CD4-positive, alpha-beta T cell treated with Interleukin-15 for 1 hour (primary cell): ENCODE measurements around the gene BLVRA.
"Not testable (repeated sequence)": the region's sequence is repeated elsewhere in the genome, so short reads cannot be mapped to it uniquely, and the experiment has no call there.

Experiments used
- DNase-seq: peaks from one replicate; pipeline ENCODE4 v3.0.0-alpha.2; 2020

The BLVRA gene, protein sequence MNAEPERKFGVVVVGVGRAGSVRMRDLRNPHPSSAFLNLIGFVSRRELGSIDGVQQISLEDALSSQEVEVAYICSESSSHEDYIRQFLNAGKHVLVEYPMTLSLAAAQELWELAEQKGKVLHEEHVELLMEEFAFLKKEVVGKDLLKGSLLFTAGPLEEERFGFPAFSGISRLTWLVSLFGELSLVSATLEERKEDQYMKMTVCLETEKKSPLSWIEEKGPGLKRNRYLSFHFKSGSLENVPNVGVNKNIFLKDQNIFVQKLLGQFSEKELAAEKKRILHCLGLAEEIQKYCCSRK

DNA sequence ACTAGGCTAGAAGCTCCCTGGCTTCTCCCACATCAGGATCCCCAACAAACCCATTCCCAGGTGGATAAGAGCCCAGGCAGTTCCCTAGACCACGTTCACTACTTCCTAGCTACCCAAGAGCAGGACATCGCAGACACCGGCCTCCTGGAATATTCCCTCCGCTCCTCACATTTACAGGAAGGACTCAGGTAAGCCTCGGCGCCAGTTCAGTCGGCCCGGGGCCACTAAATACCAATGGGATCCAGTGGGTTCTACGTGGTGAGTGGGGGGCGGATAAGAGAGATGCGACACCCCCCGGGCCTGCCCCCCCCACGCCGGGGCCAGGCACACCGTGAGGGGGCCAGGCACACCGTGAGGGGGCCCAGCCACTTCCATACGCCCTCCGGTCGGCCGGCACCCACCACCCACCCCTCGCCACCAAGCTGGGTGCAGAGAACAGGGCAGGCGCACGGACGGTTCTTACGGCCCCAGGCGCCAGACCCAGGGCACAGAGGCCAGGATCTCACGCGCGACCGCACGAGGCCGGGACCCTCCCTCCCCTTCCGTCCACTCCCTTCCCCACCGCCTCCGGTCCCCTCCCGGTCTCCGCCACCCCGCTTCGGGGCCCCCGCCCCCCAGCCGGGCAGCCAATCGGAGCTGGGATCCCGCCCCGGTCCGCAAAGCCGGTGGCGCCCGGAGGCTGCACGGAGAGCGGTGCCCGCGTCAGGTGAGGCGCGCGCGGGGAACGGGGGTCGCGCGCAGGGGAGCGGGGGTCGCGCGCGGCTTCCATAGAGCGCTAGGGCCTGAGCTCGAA, at the start of gene BLVRA:
TSS of gene BLVRA (plus strand) at position 652 of the 793 bp plus-strand sequence. CDS start 12,479 bp downstream, outside the sequence.
- peak; percentile 58 for DNase-seq

DNA sequence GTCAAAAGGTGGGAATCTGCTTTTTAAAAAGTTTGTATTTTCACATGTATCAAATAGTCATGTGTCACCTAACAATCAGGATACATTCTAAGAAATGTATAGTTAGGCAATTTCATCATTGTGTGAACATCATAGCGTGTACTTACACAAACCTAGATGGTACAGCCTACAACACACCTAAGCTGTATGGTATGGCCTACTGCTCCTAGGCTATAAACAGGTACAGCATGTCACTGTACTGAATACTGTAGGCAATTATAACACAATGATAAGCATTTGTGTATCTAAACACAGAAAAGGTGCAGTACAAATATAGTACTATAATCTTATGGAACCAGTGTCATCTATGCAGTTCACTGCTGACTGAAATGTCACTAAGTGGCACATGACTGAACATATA, 47.0 kb upstream of the BLVRA start:
- no peak for DNase-seq

DNA sequence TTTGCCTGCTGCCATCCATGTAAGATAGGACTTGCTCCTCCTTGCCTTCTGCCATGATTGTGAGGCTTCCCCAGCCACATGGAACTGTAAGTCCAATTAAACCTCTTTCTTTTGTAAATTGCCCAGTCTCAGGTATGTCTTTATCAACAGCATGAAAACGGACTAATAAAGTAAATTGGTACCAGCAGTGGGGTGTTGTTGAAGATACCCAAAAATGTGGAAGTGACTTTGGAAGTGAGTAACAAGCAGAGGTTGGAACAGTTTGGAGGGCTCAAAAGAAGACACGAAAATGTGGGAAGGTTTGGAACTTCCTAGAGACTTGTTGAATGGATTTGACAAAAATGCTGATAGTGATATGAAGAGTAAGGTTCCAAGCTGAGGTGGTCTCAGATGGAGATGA, 42.5 kb upstream of the BLVRA start:
- DNase-seq = not testable (repeated sequence)

DNA sequence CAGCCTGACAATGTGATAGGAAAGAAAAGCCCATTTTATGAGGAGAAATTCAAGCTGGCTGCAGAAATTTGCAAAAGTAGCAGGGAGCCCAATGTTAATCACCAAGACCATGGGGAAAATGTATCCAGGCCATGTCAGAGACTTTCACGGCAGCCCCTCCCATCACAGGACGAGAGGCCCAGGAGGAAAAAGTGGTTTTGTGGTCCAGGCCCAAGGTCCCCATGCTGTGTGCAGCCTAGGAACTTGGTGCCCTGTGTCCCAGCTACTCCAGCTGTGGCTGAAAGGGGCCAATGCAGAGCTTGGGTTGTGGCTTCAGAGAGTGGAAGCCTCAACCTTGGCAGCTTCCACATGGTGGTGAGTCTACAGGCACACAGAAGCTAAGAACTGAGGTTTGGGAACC, 41.9 kb upstream of the BLVRA start:
- DNase-seq = no peak

DNA sequence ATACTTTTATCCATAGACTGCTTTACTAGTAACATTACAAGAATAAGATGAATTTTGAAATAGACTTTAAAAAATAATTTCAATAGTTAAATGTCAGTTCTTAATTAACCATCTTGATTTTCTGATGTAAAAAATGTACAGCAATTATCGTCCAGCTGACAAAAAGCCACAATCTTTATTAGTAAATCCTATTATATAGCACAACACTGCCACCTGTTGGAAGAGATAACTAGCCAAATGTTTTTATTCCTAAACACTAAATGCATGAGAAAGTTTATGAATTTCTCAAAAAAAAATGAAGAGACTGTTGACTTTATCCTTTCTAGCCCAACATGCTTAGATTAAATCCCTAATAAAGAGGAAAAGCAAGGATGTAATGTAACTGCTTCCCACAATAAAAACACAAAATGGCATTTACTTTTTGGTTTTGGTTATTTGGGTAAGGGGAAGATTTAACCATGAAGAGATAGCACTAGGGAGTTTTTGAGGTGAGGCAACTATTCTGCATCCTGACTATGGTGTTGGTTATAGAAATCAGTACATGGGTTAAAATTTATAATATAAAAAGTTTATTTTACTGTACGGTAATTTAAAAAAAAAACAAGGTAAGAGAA, 37.2 kb upstream of the BLVRA start:
- DNase-seq = no peak

DNA sequence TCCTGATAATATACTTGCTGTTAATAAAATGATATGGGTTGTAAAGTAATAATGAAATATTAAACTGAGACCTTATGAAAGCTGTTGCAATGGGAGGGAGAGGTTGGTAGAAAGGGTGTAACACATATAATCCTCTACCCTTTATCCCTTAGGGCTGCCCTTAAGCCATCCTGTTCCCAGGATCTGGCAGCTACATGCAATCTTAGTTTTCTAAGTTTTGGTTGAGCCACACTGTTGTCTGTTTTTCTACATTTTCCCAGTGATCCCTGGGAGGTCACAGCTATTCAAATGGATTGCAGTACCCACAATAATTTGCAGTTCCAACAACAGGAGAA, 35.5 kb upstream of the BLVRA start:
- no peak for DNase-seq

DNA sequence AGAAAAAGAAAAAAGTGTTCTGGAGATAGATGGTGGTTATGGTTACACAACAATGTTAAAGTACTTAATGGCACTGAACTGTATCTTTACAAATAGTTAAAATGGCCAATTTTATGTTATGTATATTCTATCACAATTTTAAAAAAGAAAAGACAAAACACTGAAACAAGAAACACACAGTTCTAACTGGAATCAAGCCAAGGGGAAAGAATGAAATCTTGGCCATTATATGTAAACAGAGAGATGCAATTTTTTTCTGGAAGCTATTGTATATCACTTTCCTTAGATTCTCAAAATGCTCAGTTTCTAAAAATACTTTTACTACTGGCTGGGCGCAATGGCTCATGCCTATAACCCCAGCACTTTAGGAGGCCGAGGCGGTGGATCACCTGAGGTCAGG, 33.2 kb upstream of the BLVRA start:
- DNase-seq = no peak

DNA sequence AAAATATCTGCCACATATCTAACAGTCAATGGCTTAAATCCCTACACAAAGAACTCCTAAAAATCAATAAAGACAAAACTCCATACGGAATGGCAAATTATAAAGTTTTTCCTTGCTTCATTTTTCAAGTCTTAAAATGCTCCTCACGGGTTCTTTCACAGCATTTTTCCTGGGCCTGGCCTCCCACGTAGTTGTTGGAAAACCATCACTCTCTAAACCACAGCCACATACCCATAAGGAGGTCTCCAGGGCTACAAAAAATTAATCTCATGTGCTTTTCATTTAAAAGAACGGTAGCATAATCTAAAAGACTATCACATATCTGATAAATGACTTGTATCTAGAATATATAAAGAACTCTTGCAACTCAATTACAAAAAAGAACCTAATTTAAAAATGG, 32.0 kb upstream of the BLVRA start:
- DNase-seq = no peak

DNA sequence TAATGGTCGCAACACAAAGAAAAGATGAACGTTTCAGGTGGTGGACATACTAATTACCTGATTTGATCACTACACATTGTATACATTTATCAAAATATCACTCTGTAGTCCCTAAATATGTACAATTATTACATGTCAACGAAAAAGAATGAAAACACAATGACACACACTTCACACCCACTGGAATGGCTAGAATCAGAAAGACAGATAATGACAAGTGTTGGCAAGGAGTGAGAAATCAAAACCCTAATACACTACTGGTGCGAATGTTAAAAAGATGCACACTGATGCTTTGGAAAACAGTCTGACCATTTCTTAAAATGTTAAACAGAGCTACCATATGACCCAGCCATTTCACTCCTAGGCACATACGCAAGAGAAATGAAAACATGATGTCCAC, 31.5 kb upstream of the BLVRA start:
- no peak for DNase-seq

DNA sequence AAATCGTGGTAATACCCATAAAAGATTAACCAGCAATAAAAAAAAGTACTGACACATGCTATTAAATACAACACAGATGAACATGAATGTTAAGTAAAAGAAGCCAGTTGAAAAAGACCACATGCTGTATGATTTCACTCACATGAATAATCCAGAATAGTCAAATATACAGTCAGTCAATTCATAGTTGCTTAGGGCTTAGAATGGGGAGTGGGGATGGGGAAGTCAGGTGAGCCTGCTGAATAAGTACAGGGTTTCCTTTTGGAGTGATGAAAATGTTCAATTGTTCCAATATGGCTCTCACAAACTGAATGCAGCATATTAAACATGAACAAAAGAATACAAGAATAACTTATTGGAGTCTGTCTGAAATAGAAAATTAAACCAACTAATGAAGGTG, 31.0 kb upstream of the BLVRA start:
- no peak for DNase-seq

DNA sequence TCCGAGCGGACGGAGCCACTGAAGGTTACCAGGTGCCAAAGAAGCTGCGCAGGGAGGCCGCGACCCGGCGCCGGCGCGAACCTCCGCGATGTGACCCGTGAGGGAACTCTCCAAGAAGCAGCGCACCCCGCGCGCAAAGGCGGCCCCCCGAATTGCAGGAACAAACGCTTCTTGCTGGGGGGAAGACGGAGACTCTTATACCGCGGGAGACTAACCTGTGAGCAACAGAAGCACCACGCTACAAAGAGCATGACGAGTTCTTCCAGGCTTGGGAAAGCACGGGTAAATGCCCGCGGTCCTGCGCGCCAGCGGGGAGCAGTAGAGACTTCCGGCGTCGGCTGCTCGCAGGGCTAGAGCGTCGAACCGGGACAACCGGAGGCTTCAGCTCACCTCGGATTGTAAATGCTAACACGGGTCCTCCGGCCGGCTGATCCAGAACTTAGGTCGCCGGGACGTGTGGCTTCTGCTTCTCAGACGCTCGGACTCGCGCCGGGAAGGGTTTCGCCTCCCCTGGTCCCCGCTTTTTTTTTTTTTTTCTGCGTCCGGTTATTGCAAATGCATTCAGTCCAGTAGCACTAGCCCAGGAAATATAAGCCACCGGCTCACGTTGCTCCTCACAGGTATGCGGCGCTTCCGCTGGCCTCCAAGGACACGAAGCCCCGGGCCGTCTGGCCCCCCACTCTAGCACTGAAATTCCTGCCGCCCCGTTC, 29.1 kb upstream of the BLVRA start, which contains the start of gene COA1:
TSS of gene COA1 (minus strand) at position 310 of the 710 bp plus-strand sequence. CDS start 80,909 bp downstream, outside the sequence.
- DNase-seq = peak; percentile 85

DNA sequence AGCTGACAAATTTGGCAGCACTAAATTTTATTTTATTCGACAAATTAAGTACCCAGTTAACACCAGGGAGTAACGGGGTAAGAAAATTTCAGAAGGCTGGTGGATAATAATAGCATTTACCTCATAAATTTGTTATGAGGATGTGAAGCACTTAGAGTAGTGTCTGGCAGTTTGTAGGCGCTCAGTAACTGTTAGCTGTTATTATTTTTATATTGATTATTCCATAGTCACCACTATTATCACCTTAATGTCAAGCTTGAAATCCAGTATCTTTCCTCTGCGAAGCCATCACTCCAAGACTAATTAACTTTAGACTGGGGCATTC, 28.6 kb upstream of the BLVRA start:
- no peak for DNase-seq

DNA sequence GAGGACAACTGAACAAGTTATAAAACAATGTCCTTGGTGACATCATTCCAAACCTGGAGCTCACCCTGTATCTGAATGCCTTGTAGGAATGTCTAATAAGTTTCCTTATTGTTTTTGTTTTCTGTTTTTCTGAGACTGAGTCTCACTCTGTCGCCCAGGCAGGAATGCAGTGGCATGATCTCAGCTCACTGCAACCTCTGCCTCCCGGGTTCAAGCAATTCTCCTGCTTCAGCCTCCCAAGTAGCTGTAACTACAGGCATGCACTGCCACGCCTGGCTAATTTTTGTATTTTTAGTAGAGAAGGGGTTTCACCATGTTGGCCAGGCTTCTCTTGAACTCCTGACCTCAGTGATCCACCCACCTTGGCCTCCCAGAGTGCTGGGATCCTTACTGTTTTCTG, 27.0 kb upstream of the BLVRA start:
- DNase-seq = not testable (repeated sequence)

DNA sequence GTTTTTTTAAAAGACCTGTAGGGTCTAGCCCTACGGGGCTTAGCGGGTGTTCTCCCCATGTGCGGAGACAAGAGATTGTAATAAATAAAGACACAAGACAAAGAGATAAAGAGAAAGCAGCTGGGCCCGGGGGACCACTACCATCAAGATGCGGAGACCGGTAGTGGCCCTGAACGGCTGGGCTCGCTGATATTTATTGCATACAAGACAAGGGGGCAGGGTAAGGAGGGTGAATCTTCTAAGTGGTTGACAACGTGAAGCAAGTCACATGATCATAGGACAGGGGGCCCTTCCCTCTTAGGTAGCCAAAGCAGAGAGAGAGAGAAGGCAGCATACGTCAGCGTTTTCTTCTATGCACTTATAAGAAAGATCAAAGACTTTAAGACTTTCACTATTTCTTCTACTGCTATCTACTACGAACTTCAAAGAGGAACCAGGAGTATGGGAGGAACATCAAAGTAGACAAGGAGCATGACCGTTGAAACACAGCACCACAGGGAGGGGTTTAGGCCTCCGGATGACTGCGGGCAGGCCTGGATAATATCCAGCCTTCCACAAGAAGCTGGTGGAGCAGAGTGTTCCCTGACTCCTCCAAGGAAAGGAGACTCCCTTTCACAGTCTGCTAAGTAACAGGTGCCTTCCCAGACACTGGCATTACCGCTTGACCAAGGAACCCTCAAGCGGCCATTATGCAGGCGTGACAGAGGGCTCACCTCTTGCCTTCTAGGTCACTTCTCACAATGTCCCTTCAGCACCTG, 23.7 kb upstream of the BLVRA start:
- DNase-seq = not testable (repeated sequence)

DNA sequence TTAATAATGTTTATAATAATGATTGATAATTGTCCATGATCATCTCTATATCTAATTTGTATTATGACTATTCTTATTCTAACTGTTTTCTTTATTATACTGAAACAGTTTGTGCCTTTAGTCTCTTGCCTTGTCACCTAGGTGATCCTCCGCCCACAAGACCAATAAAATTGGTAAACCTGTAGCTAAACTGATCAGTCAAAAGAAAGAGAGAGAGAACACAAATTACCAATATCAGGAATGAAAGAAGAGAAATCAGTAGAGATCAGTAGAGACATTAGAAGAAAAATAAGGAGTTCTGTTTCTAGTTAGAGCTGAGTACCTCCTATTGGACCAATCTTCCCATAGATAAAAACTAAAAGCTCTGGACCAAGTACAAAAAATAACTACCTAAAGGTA, 23.1 kb upstream of the BLVRA start:
- DNase-seq = no peak

DNA sequence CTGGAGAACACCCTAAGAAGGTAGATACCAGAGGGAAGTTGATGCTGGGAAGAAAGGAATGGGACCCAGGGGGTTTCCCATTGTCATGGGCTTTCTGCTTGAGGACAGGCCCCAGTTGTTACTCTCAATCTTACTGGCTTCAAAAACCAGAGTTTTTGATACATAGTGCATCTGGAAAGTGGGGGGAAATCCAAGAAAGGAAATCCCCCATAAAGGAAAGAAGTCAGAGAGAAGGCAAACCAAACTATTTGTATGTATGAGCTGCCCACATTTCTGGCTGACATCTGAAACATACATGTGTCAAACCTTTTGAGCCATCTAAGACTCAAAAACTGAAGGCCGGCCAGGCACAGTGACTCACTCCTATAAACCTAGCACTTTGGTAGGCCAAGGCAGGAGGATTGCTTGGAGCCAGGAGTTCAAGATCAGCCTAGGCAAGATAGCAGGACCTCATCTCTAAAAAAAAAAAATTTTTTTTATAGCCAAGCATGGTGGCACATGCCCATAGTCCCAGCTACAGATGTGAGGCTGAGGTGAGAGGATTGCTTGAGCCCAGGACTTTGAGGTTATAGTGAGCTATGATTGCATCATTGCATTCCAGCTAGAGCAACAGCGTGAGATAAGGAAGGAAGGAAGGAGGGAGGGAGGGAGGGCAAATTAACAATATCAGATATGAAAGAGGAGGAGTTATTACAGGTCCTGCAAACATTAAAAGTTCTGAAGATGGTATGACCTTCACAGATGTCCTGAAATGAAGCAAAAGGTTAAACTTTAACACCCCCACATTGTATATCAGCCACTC, 22.5 kb upstream of the BLVRA start:
- DNase-seq = no peak

DNA sequence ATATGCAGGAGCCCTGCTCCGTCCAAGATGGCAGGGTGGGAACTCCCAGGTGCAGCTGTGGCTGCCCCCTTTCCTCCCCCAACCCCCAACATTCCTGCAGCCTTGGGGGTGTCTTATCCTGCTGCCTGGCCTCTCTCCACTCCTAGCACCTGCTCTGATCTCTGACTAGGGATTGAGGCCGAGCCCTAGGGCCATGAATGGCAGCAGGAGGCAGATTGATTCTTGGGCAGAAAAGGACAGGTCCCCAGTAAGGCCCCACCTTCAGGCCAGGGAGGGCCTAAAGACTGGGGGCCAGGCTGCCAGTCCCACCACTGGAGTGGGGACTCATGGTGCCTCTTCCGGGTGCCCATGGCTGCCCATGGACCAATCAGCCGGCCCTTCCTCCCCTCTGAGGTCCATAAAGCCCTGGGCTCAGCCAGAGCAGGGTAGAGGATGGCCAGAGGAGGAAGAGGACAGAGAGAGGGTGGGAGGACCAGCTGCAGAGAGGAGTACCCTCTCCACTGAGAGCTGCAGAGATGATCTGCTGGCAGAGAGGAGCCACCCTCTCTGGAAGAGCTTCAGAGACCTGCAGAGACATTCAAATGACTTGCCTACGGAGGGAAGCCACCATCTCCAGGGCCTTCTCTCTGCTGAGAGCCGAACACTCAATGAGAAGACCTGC, 20.9 kb upstream of the BLVRA start:
- no peak for DNase-seq

DNA sequence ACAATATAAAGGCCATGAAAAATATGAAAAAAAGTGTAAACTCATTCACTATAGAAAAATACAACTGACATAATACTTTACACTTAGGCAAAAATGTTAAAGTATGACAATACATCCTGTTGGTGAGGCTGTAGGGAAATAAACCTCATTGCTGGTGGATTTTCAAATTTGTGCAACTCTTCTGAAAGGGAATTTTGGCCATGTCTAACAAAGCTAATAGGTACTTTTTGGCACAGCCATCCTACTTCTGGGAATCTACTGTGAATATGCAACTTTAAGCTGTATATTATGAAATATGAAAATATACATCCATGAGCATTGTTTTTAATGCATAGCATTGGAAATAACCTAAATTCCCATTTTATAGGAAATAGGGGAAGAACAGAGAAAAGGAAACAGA, 15.8 kb upstream of the BLVRA start:
- no peak for DNase-seq

DNA sequence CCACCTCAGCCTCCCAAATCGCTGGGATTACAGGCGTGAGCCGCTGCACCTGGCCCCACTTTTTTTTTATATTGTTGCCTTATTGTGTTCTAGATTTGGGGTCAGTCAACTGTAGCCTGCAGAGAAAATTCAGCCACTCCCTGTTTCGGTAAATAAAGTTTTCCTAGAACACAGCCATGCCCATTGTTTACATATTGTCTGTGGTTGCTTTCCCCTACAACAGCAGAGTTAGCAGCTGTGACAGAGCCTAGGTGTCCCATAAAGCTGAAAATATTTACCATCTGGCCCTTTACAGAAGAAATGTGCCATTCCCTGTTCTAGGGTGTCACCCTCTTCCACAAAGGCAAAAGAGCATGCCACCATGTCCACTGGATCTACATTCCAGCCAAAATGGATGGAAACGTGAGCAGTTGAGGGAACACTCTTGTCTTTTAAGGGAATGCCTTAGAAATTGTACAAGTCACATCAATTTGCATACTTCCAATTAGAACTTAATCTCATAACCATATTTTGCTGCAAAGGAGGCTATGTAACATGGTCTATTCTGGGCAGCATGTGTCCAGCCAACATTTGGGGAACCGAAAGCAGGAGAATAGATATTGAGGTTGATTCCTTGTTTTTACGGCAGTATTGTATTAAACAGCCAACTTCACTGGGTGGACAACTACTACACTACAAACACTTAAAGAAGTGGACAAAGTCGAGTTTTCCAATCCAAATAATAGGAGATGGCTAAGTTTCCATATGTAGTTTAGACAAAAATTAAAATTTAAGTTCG, 11.0 kb upstream of the BLVRA start:
- DNase-seq = no peak

DNA sequence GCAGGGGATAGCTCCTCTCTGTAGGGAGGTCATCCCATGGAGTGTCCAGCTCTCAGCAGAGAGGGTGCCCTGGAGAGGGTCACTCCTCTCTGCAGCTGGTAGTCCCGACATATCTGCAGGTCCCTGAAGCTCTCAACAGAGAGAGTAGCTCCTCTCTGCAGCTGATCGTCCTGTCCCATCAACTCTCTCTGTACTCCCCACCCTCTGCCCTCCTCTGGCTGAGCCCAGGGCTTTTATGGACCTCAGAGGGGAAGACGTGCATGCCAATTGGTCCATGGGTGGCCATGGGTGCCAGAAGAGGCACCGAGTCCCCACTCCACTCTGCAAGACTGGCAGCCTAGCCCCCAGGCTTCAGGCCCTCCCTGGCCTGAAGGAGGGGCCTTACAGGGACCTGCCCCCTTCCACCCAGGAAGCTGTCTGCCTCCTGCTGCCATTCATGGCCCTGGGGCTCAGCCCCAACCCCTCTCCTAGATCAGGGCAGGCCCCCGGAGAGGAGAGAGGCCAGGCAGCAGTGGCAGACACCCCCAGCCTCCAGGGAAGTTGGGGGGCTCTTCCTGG, 9.0 kb upstream of the BLVRA start:
- DNase-seq = no peak
